H1 (cell line): ENCODE measurements around the gene CDKN1B. TPM values are rescaled to one million over a fixed set of nuclear protein-coding genes. Genes with fewer than 3 reads are reported as not detected.

Experiments used
- CHD1 ChIP-seq: IDR thresholded peaks from 2 replicates; pipeline ENCODE4 v1.6.1; 2012; ENCODE audit warnings: low read depth, low read length, improper control_type of control experiment
- CHD7 ChIP-seq: fragments of 300-600 bp; sonication (generic); IDR thresholded peaks from 2 replicates; pipeline ENCODE4 v1.7.1; 2012; ENCODE audit warnings: low read length, moderate library complexity, mild to moderate bottlenecking, inconsistent platforms; ENCODE audit not compliant: insufficient replicate concordance
- polyA plus RNA-seq, 7 experiments: library from polyadenylated mRNA; depleted of rRNA in 3 of 7; stranded (reverse) in 5 of 7; unstranded in 2 of 7; fragments of >200 nt in 5 of 7; fragments of 200-250 nt in 2 of 7; gene quantifications; 1 replicate in 5 of 7; 2 replicates in 1 of 7; 4 replicates in 1 of 7; pipeline versions ENCODE4 v1.2.1 to v1.2.3, GENCODE V29; 2011 to 2013; ENCODE audit warnings: missing spikeins in 2 of 7, mixed read lengths in 2 of 7
- total RNA-seq: library from RNA; stranded (reverse); fragmentation: NEBNext Ultra II Directional; extraction: Animal tissue kit (Norgen Biotek cat#: 25700); gene quantifications from 2 replicates; pipeline ENCODE4 v1.2.1, GENCODE V29; 2021

Gene CDKN1B
- total and polyA plus RNA-seq, 2 of the 8 experiments (the other 6 are each of a cell fraction or from before 2014, with no cell fraction given): 6.5 to 27.2 TPM

GRCh38 chr12:12693111-12693671 lies 24.0 kb upstream of the CDKN1B start (continued):
- TF ChIP-seq CHD7: no peak
- no peak for TF ChIP-seq CHD1
